SK-N-MC (cell line): ENCODE results near the gene SMTNL1.

Experiments
- EZH2 ChIP-seq: fragments of 200-600 bp; sonication (generic); IDR thresholded peaks from one replicate; pipeline ENCODE4 v1.6.1; 2017; ENCODE audit warnings: antibody characterized with exemption
- POLR2AphosphoS5 ChIP-seq: IDR thresholded peaks from 2 replicates; pipeline ENCODE4 v1.6.1; 2012; ENCODE audit warnings: mild to moderate bottlenecking, low read depth, low read length, borderline replicate concordance

DNA sequence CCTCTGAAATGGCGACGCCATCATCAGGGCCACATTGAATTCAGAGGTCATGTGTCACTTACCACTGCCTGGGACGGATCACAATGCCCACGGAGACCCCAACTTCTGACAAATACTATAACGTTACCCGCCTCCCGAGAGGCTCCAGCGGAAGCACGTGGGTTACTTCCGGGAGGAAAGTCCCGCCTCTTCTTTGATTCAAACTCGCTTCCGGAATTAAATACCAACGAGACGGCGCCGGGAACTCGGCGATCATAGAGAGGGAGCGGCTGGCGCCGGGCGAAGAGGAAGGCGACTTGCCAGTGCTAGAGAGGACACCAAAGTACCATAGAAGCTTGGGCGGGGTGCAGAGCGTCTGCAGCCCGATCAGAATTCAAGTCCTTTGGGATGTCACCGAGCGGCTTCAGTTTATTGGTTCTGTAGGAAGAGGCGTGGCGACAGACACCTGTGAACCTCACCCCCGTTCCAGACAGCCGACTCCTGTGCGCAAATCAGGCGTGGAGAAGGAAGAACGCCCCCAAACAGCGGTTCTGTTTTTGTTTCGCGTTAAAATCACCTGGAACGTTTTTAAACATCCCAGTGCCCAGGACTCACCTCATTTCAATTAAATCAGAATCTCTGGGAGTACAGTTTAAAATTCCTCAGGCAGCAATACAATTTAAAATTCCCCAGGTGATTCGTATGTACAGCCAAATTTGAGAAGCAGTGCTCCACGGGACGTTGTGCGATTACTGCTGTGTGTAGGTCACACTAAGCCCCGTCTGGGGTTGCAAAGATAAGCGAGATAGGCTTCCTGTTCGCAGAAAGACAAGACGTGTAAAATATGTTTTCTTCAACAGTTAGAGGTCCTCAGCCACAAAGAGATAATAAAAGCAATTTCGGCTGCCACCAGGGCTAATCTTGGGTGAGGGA lies 6.5 kb upstream of the SMTNL1 start, which contains the start of gene TIMM10:
- TF ChIP-seq EZH2 = no peak
- peak; percentile 72 for TF ChIP-seq POLR2AphosphoS5
